ENCODE results near the gene EPM2A. TPM values are rescaled to one million over a fixed set of nuclear protein-coding genes. Genes with fewer than 3 reads are reported as not detected.

EPM2A gene
- total RNA-seq, 4 donors from 2014 or later, result 2.4 to 24.4 (median 6.6) TPM

DNA sequence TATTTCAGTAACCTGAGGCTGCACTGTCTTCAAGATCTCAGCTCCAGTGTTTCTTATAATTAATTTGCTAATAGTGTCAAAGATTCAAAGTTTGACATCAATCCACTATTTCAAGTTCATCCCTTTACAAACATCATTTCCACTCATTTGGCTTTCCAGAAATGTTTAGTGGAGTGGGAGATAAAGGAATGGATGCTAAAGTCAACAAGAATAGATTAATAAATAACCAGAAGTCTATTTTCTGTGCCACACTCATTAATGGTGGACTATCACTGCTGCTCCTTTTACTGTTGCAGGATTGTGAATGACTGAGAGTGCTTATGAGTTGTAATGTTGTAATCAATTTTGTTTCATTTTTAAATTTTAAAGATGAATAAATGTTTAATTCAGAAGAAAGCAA is 28.4 kb upstream of the EPM2A start:
- H3K36me3 ChIP-seq, result no peaks in the 10 kb centered on the region
- no peak overlapping the region for H3K27ac ChIP-seq
- H3K4me3 ChIP-seq, result no peak overlapping the region
- no peaks in the 10 kb centered on the region for H3K27me3 ChIP-seq
- TF ChIP-seq POLR2A (IDR thresholded peaks at IDR 0.05), result no peak
- TF ChIP-seq, protein P1, sequence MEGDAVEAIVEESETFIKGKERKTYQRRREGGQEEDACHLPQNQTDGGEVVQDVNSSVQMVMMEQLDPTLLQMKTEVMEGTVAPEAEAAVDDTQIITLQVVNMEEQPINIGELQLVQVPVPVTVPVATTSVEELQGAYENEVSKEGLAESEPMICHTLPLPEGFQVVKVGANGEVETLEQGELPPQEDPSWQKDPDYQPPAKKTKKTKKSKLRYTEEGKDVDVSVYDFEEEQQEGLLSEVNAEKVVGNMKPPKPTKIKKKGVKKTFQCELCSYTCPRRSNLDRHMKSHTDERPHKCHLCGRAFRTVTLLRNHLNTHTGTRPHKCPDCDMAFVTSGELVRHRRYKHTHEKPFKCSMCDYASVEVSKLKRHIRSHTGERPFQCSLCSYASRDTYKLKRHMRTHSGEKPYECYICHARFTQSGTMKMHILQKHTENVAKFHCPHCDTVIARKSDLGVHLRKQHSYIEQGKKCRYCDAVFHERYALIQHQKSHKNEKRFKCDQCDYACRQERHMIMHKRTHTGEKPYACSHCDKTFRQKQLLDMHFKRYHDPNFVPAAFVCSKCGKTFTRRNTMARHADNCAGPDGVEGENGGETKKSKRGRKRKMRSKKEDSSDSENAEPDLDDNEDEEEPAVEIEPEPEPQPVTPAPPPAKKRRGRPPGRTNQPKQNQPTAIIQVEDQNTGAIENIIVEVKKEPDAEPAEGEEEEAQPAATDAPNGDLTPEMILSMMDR (IDR thresholded peaks at IDR 0.05), result no peak
- H3K4me1 ChIP-seq, result no peaks in the 10 kb centered on the region
- DNase-seq, result no peak
- H3K9me3 ChIP-seq, result no peaks in the 10 kb centered on the region
- intact Hi-C loops (cut with DNase I), result no loop called here

DNA sequence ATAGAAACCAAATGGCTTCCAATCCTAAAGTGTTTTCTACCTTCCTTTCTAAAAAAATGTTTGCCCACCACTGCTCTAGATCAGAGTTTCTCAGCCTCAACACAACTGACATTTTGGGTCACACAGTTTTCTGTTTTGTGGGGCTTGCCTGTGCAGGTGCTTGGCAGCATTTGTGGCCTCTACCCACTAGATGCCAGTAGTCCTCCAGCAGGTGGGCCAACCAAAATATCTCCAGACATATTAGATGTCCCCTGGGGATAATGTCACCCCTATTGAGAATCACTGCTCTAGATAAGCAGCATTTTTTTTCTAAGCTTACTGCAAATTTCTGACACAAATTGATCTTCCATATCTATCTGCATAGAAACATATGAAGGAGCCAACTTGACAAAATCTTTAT is 26.3 kb upstream of the EPM2A start:
- Histone ChIP-seq H3K4me3 (no peak overlapping the region), H3K4me1 (no peaks in the 10 kb centered on the region), H3K36me3 (no peaks in the 10 kb centered on the region), H3K27ac (no peak overlapping the region), H3K9me3 (no peaks in the 10 kb centered on the region), H3K27me3 (no peaks in the 10 kb centered on the region)
- intact Hi-C loops (cut with DNase I), result no loop called here
- TF ChIP-seq, protein P1 (IDR thresholded peaks at IDR 0.05), result no peak
- TF ChIP-seq POLR2A (IDR thresholded peaks at IDR 0.05), result no peak
- no peak for DNase-seq

DNA sequence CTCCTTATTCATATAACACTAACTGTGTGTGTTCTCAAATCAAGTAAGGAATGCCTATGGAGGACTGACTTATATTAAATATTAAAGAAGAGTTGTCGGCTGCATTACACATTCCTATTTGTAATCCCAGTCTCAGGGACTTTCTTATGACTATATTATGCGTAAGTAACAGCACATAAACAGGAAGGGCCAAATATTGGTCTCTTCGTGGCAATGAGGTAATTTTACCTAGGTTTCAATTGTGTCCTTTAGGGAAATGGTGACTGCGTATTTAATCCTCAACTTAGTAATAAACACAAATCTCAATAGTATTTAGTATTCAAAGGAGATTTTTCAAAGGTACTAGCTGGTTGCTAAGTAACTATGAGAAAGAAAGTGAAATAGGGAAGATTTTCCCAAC is 22.8 kb upstream of the EPM2A start:
- Histone ChIP-seq H3K27ac (no peak overlapping the region), H3K4me3 (no peak overlapping the region), H3K27me3 (no peaks in the 10 kb centered on the region), H3K36me3 (no peaks in the 10 kb centered on the region), H3K4me1 (no peaks in the 10 kb centered on the region), H3K9me3 (no peaks in the 10 kb centered on the region)
- intact Hi-C loops (cut with DNase I), result no loop called here
- TF ChIP-seq, protein P1 (IDR thresholded peaks at IDR 0.05), result no peak
- TF ChIP-seq POLR2A (IDR thresholded peaks at IDR 0.05), result no peak
- no peak for DNase-seq
- 75 to 82% methylated on average over 4 of the region's 4 CpGs for WGBS, 2 donors

DNA sequence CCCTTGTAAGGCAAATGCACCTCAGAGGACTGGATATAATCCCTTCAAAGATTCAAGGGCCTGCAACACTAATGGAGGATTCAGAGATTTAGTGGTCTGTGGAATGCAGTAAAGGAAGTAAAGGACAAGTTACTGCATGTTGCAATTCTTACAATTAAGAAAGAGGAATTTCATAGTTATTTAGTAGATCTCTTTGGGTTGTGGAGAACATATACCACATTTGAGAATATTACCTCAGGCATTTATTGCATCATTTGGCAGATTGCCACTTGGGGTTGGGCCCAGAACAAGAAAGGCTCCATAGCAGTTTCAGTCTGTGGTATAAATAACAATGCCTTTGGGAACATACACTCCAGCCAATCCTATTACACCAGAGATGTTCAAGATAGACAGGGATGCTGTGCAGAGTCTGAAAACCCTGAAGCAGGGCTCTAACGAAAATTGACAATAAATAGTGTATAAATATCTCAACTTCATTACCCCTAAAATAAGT is 20.9 kb upstream of the EPM2A start:
- no peak overlapping the region for H3K27ac ChIP-seq
- TF ChIP-seq POLR2A (IDR thresholded peaks at IDR 0.05), result no peak
- TF ChIP-seq, protein P1 (IDR thresholded peaks at IDR 0.05), result no peak
- no peaks in the 10 kb centered on the region for H3K9me3 ChIP-seq
- H3K4me1 ChIP-seq, result no peaks in the 10 kb centered on the region
- H3K27me3 ChIP-seq, result no peaks in the 10 kb centered on the region
- intact Hi-C loops (cut with DNase I), result no loop called here
- no peaks in the 10 kb centered on the region for H3K36me3 ChIP-seq
- H3K4me3 ChIP-seq, result no peak overlapping the region
- WGBS, 2 donors, result 20 to 37% methylated on average over 1 of the region's 1 CpG
- no peak for DNase-seq

DNA sequence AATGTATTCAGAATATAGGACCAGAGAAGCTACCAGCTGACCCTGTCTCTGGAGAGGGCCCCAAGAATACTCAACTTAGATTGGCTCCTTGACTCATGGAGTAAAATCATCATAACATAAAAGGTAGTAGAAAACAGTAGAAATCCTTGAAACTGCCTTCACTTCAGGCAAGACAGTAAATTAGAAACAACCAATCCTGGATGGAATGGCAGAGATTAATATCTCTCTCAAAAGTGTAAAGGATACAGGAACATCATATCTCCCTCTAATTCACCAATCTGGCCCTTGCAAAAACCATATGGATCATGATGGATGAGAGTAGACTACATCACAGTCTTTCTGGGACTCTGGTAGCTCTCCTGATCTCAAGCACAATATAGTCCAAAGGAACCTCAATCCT is 20.4 kb upstream of the EPM2A start:
- H3K36me3 ChIP-seq, result no peaks in the 10 kb centered on the region
- DNase-seq, result no peak
- H3K4me1 ChIP-seq, result no peaks in the 10 kb centered on the region
- H3K4me3 ChIP-seq, result no peak overlapping the region
- TF ChIP-seq POLR2A (IDR thresholded peaks at IDR 0.05), result no peak
- TF ChIP-seq, protein P1 (IDR thresholded peaks at IDR 0.05), result no peak
- H3K27me3 ChIP-seq, result no peaks in the 10 kb centered on the region
- H3K27ac ChIP-seq, result no peak overlapping the region
- H3K9me3 ChIP-seq, result no peaks in the 10 kb centered on the region
- intact Hi-C loops (cut with DNase I), result no loop called here
